Right lobe of liver (tissue), 6 donors: ENCODE results near the gene LMX1B. TPM values are rescaled to one million over a fixed set of nuclear protein-coding genes. Genes with fewer than 3 reads are reported as not detected.

ENCODE experiments used
- ATAC-seq, 4 donors: fragments of 200-7000 bp; cut with Tn5 transposase; one replicate each; pipeline ENCODE4 v1.9.1; 2020; ENCODE audit warnings: mild to moderate bottlenecking in 4 of 4, moderate library complexity in 4 of 4
- DNase-seq, 3 donors: peaks; one replicate each; pipeline ENCODE4 v3.0.0-alpha.2; 2020
- H3K27ac ChIP-seq, 3 donors: fragments of 200-600 bp; one replicate each; pipeline ENCODE4 v1.8.0; 2022
- H3K27me3 ChIP-seq, 2 donors: fragments of 200-600 bp; one replicate each; pipeline ENCODE4 v1.8.0; 2022
- H3K36me3 ChIP-seq, 4 donors: fragments of 200-600 bp; sonication (generic) in 1 of 4; one replicate each; pipeline versions ENCODE4 v1.5.1 to v1.8.0; 2017 to 2022; ENCODE audit warnings: control low read depth in 1 of 4
- H3K4me1 ChIP-seq, 4 donors: fragments of 200-600 bp; sonication (generic) in 1 of 4; one replicate each; pipeline versions ENCODE4 v1.5.1 to v1.8.0; 2017 to 2022; ENCODE audit warnings: control low read depth in 1 of 4
- H3K4me3 ChIP-seq, 3 donors: fragments of 200-600 bp; one replicate each; pipeline ENCODE4 v1.8.0; 2022
- H3K9me3 ChIP-seq, 4 donors: fragments of 200-600 bp; sonication (generic) in 1 of 4; one replicate each; pipeline versions ENCODE4 v1.5.1 to v1.8.0; 2017 to 2022; ENCODE audit warnings: control low read depth in 1 of 4
- POLR2A ChIP-seq: fragments of 450-650 bp; IDR thresholded peaks from one replicate; pipeline ENCODE4 v1.6.1; 2017; ENCODE audit warnings: antibody characterized with exemption, mild to moderate bottlenecking
- WGBS: methylation state at CpG from one replicate; pipeline ENCODE4 v1.1.6; 2018; ENCODE audit warnings: low coverage, low lambda C conversion rate; ENCODE audit not compliant: insufficient coverage; ENCODE audit errors: missing lambda C conversion rate; 5-methylcytosine and 5-hydroxymethylcytosine counted together
- intact Hi-C, 2 donors: fragments of 100-400 bp; cut with DNase I; formaldehyde crosslinking; loops; one replicate each; pipeline versions ENCODE4 v1.11.2 to v1.14.1; 2022
- total RNA-seq, 6 experiments: library from RNA; depleted of rRNA in 2 of 6; stranded (reverse); fragments of >200 nt in 2 of 6; fragmentation: NEBNext Ultra II Directional in 3 of 6; extraction: Animal tissue kit (Norgen Biotek cat#: 25700) in 3 of 6; gene quantifications; one replicate each; pipeline versions ENCODE4 v1.1.0 to v1.2.4, GENCODE V29; 2016 to 2023
- TF ChIP-seq, protein P1 (sequence below), 4 donors: fragments of 200-600 bp in 3 of 4; fragments of 450-650 bp in 1 of 4; IDR thresholded peaks; one replicate each; pipeline versions ENCODE4 v1.5.1 to v1.8.0; 2016 to 2022; ENCODE audit warnings: antibody characterized with exemption in 4 of 4, mild to moderate bottlenecking in 2 of 4
- donor health status: DM: no; HTN: yes; CAD: no.
- donor health status: DM: no; HTN: no; CAD: no.
- donor health status: DM: no; HTN: no; CAD: no.
- donor health status: DM: no; HTN: yes; CAD: no.
- donor health status: DM: no; HTN: yes; CAD: no.

The LMX1B gene
- total RNA-seq, 6 experiments from 2014 or later = not detected

DNA sequence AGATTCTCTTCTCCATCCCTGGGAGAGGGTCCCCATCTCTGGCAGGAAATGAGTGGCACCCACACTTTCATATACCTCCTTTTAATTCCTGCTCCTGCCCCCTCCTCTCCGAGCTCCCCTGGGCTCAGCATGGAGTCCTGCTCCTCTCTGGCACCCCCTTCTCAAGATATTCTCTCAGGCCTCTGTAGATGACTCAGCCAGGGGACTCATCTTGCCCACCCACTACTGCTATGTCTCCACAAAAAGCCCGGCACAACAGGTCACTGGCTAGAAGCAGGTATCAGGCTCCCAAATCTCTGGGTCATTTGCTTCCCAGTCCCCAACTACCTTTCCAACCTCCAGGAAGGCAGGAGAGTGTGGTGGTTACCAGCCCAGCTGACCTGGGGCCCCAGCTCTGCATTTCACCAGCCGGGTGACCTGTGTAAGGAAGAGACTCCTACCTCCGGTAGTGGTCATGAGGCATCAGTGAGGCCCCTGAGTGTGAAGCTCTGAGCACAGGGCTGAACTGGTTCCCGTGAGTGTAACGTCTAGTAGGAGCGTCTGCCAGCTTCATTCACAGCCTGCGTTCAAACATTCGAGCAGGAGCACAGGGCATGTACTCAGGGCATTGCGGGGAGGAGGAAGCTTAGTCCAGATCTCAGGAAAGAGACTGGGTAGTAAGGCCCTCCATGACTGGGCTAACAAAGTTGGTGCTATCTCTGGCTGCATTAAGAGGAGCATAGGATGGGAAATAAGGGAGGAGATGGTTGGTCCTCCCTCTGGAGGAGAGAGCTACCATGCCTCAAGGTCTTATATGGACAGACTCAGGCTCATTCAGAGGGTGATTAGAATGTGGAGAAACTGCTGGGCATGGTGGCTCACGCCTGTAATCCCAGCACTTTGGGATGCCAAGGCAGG, 63.7 kb downstream of the LMX1B start:
- Histone ChIP-seq H3K36me3 (no peaks in the 10 kb centered on the region), H3K4me1 (no peaks in the 10 kb centered on the region), H3K4me3 (no peak overlapping the region), H3K27ac (no peak overlapping the region), H3K9me3 (no peaks in the 10 kb centered on the region), H3K27me3 (peaks cover 0 to 10% of the 10 kb centered on the region in 2 donors)
- ATAC-seq (no peak), DNase-seq (no peak)
- 34% methylated on average over 9 of the region's 11 CpGs for WGBS
- TF ChIP-seq POLR2A = no peak
- TF ChIP-seq, protein P1, sequence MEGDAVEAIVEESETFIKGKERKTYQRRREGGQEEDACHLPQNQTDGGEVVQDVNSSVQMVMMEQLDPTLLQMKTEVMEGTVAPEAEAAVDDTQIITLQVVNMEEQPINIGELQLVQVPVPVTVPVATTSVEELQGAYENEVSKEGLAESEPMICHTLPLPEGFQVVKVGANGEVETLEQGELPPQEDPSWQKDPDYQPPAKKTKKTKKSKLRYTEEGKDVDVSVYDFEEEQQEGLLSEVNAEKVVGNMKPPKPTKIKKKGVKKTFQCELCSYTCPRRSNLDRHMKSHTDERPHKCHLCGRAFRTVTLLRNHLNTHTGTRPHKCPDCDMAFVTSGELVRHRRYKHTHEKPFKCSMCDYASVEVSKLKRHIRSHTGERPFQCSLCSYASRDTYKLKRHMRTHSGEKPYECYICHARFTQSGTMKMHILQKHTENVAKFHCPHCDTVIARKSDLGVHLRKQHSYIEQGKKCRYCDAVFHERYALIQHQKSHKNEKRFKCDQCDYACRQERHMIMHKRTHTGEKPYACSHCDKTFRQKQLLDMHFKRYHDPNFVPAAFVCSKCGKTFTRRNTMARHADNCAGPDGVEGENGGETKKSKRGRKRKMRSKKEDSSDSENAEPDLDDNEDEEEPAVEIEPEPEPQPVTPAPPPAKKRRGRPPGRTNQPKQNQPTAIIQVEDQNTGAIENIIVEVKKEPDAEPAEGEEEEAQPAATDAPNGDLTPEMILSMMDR (IDR thresholded peaks at IDR 0.05) = no peak
- intact Hi-C loops = no loop called here

GRCh38 chr9:126678989-126679388, 65.3 kb downstream of the LMX1B start:
- Histone ChIP-seq H3K9me3 (no peaks in the 10 kb centered on the region), H3K4me3 (no peak overlapping the region), H3K4me1 (no peaks in the 10 kb centered on the region), H3K27ac (no peak overlapping the region), H3K27me3 (peaks cover 0 to 19% of the 10 kb centered on the region in 2 donors), H3K36me3 (no peaks in the 10 kb centered on the region)
- 83% methylated on average over 3 of the region's 4 CpGs for WGBS
- no peak for TF ChIP-seq POLR2A
- TF ChIP-seq, protein P1 (IDR thresholded peaks at IDR 0.05) = no peak
- intact Hi-C loops = no loop called here
- DNase-seq (no peak), ATAC-seq (no peak)

- no peak overlapping the region for H3K27ac ChIP-seq
- no peak overlapping the region for H3K4me3 ChIP-seq
- H3K27me3 ChIP-seq = peaks cover 0 to 18% of the 10 kb centered on the region in 2 donors
- TF ChIP-seq POLR2A = no peak
- TF ChIP-seq, protein P1 (IDR thresholded peaks at IDR 0.05) = no peak
- DNase-seq (no peak), ATAC-seq (no peak)
- no peaks in the 10 kb centered on the region for H3K36me3 ChIP-seq
- 35% methylated on average over 5 of the region's 7 CpGs for WGBS
- no peaks in the 10 kb centered on the region for H3K4me1 ChIP-seq
- intact Hi-C loops = no loop called here
- no peaks in the 10 kb centered on the region for H3K9me3 ChIP-seq
These were observed 67.6 kb downstream of the LMX1B start for GRCh38 chr9:126681336-126681735.

GRCh38 chr9:126682113-126682810, 68.5 kb downstream of the LMX1B start:
- H3K9me3 ChIP-seq = no peaks in the 10 kb centered on the region
- no peak for ATAC-seq
- no peak overlapping the region for H3K4me3 ChIP-seq
- no peak overlapping the region for H3K27ac ChIP-seq
- TF ChIP-seq, protein P1 (IDR thresholded peaks at IDR 0.05) = no peak
- TF ChIP-seq POLR2A = no peak
- H3K27me3 ChIP-seq = peaks cover 0 to 11% of the 10 kb centered on the region in 2 donors
- 26% methylated on average over 18 of the region's 24 CpGs for WGBS
- DNase-seq = no peak
- intact Hi-C loops = no loop called here
- H3K4me1 ChIP-seq = no peaks in the 10 kb centered on the region
- H3K36me3 ChIP-seq = no peaks in the 10 kb centered on the region
